Upper lobe of left lung (tissue), 6 donors: ENCODE results near the gene MIF4GD. TPM values are rescaled to one million over a fixed set of nuclear protein-coding genes. Genes with fewer than 3 reads are reported as not detected.

Source experiments
- ATAC-seq, 2 donors: fragments of 200-7000 bp; cut with Tn5 transposase; one replicate each; pipeline ENCODE4 v1.9.1; 2022; ENCODE audit warnings: mild to moderate bottlenecking in 2 of 2, moderate library complexity in 2 of 2; ENCODE audit not compliant: low FRiP score in 2 of 2
- DNase-seq, 2 donors: peaks; one replicate each; pipeline ENCODE4 v3.0.0-alpha.2; 2019 to 2020
- H3K27ac ChIP-seq, 4 donors: fragments of 200-600 bp; sonication (generic); one replicate each; pipeline ENCODE4 v1.5.1; 2016 to 2019
- H3K27me3 ChIP-seq, 4 donors: fragments of 200-600 bp; sonication (generic); one replicate each; pipeline ENCODE4 v1.5.1; 2017 to 2019
- H3K36me3 ChIP-seq, 4 donors: fragments of 200-600 bp; sonication (generic); one replicate each; pipeline ENCODE4 v1.5.1; 2016 to 2019
- H3K4me1 ChIP-seq, 4 donors: fragments of 200-600 bp; sonication (generic); one replicate each; pipeline ENCODE4 v1.5.1; 2018 to 2019
- H3K4me3 ChIP-seq, 4 donors: fragments of 200-600 bp; sonication (generic); one replicate each; pipeline ENCODE4 v1.5.1; 2017 to 2019; ENCODE audit warnings: mild to moderate bottlenecking in 2 of 4, moderate library complexity in 1 of 4
- H3K9me3 ChIP-seq, 4 donors: fragments of 200-600 bp; sonication (generic); one replicate each; pipeline ENCODE4 v1.5.1; 2018 to 2019
- CTCF ChIP-seq, 6 experiments: fragments of 450-650 bp in 4 of 6; fragments of 200-600 bp in 2 of 6; sonication (generic) in 2 of 6; IDR thresholded peaks; one replicate each; pipeline ENCODE4 v1.5.1; 2016 to 2019; ENCODE audit warnings: antibody characterized with exemption in 6 of 6
- EP300 ChIP-seq, 4 donors: sonication (generic); formaldehyde crosslinking; IDR thresholded peaks; one replicate each; pipeline ENCODE4 v1.5.1; 2017; ENCODE audit warnings: antibody characterized with exemption in 4 of 4, control low read depth in 2 of 4
- POLR2A ChIP-seq, 4 donors: fragments of 450-650 bp; IDR thresholded peaks; one replicate each; pipeline ENCODE4 v1.5.1; 2016 to 2017; ENCODE audit warnings: antibody characterized with exemption in 4 of 4, mild to moderate bottlenecking in 2 of 4
- POLR2AphosphoS5 ChIP-seq, 2 donors: sonication (generic); formaldehyde crosslinking; IDR thresholded peaks; one replicate each; pipeline ENCODE4 v1.5.1; 2017; ENCODE audit warnings: antibody characterized with exemption in 2 of 2
- WGBS, 2 donors: methylation state at CpG; one replicate each; pipeline ENCODE4 v1.1.5; 2017 to 2018; 5-methylcytosine and 5-hydroxymethylcytosine counted together
- total RNA-seq, 6 donors: library from RNA; depleted of rRNA in 4 of 6; stranded (reverse); fragments of >200 nt in 4 of 6; gene quantifications; one replicate each; pipeline versions ENCODE4 v1.1.0 to v1.2.1, GENCODE V29; 2016 to 2021
- donor health status: DM: no; HTN: no; CAD: no; lungs with moderate emphysema.
- donor health status: DM: no; HTN: yes; CAD: no; lungs with severe emphysema.

Gene MIF4GD
- total RNA-seq, 6 donors from 2014 or later = 19.9 to 42.8 (median 36.2) TPM

- DNase-seq (no peak), ATAC-seq (no peak)
- peaks cover 7 to 37% (median 10%) of the 10 kb centered on the region in 4 donors for H3K4me1 ChIP-seq
- H3K27me3 ChIP-seq = no peaks in the 10 kb centered on the region
- TF ChIP-seq POLR2AphosphoS5 (IDR thresholded peaks at IDR 0.05) = no peak
- TF ChIP-seq CTCF (IDR thresholded peaks at IDR 0.05) = no peak
- no peak for TF ChIP-seq EP300 (IDR thresholded peaks at IDR 0.05)
- no peak for TF ChIP-seq POLR2A (IDR thresholded peaks at IDR 0.05)
- H3K9me3 ChIP-seq = no peaks in the 10 kb centered on the region
- H3K4me3 ChIP-seq = no peak overlapping the region
- peaks cover 0 to 9% (median 0%) of the 10 kb centered on the region in 4 donors for H3K36me3 ChIP-seq
- WGBS, 2 donors = 88 to 93% methylated on average over 8 of the region's 8 CpGs
- no peak overlapping the region for H3K27ac ChIP-seq
Measured at GRCh38 chr17:75252039-75252816, 18.8 kb downstream of the MIF4GD start.

GRCh38 chr17:75250009-75250471 lies 21.0 kb downstream of the MIF4GD start:
- H3K9me3 ChIP-seq = no peaks in the 10 kb centered on the region
- no peaks in the 10 kb centered on the region for H3K27me3 ChIP-seq
- H3K36me3 ChIP-seq = peaks cover 6 to 25% (median 17%) of the 10 kb centered on the region in 4 donors
- DNase-seq = no peak
- H3K4me1 ChIP-seq = peaks cover 4 to 34% (median 10%) of the 10 kb centered on the region in 4 donors
- peak; percentile 53 to 75 for ATAC-seq
- peak overlapping the region in 2 of 4 donors; percentile 1 to 22 for H3K27ac ChIP-seq
- peak overlapping the region in 1 of 4 donors; percentile 3 for H3K4me3 ChIP-seq
- no peak for TF ChIP-seq CTCF (IDR thresholded peaks at IDR 0.05)
- no peak for TF ChIP-seq POLR2AphosphoS5 (IDR thresholded peaks at IDR 0.05)
- no peak for TF ChIP-seq POLR2A (IDR thresholded peaks at IDR 0.05)
- no peak for TF ChIP-seq EP300 (IDR thresholded peaks at IDR 0.05)
- WGBS, 2 donors = 53 to 62% methylated on average over 11 of the region's 11 CpGs

- Histone ChIP-seq H3K9me3 (no peaks in the 10 kb centered on the region), H3K4me1 (peaks cover 4 to 35% (median 10%) of the 10 kb centered on the region in 4 donors), H3K4me3 (no peak overlapping the region), H3K27ac (peak overlapping the region in 2 of 4 donors; percentile 1 to 22), H3K36me3 (peaks cover 6 to 30% (median 21%) of the 10 kb centered on the region in 4 donors), H3K27me3 (no peaks in the 10 kb centered on the region)
- TF ChIP-seq EP300 (IDR thresholded peaks at IDR 0.05) = no peak
- TF ChIP-seq POLR2AphosphoS5 (IDR thresholded peaks at IDR 0.05) = no peak
- TF ChIP-seq CTCF (IDR thresholded peaks at IDR 0.05) = no peak
- no peak for TF ChIP-seq POLR2A (IDR thresholded peaks at IDR 0.05)
- 75 to 79% methylated on average over 4 of the region's 4 CpGs for WGBS, 2 donors
- ATAC-seq (no peak), DNase-seq (no peak)
Measured at GRCh38 chr17:75249564-75249963, 21.5 kb downstream of the MIF4GD start.

- Histone ChIP-seq H3K4me1 (peaks cover 4 to 29% (median 10%) of the 10 kb centered on the region in 4 donors), H3K9me3 (no peaks in the 10 kb centered on the region), H3K4me3 (no peak overlapping the region), H3K36me3 (peaks cover 18 to 61% (median 52%) of the 10 kb centered on the region in 4 donors), H3K27ac (no peak overlapping the region), H3K27me3 (no peaks in the 10 kb centered on the region)
- WGBS, 2 donors = 95 to 96% methylated on average over 7 to 12 of the region's 12 CpGs
- no peak for ATAC-seq
- TF ChIP-seq CTCF (IDR thresholded peaks at IDR 0.05) = no peak
- TF ChIP-seq POLR2AphosphoS5 (IDR thresholded peaks at IDR 0.05) = no peak
- TF ChIP-seq POLR2A (IDR thresholded peaks at IDR 0.05) = no peak
- TF ChIP-seq EP300 (IDR thresholded peaks at IDR 0.05) = no peak
- no peak for DNase-seq
Measured at GRCh38 chr17:75246404-75246803, 24.6 kb downstream of the MIF4GD start.
